Colon (tissue), 2 donors: ENCODE measurements around the gene CPAMD8.

Experiments
- FAIRE-seq: peaks from 2 replicates; lab custom pipeline; 2012; peaks lifted over from hg19 to GRCh38; lab: Jason Lieb, UNC
- donor health status: control.
- donor health status: control.

CPAMD8 gene

DNA sequence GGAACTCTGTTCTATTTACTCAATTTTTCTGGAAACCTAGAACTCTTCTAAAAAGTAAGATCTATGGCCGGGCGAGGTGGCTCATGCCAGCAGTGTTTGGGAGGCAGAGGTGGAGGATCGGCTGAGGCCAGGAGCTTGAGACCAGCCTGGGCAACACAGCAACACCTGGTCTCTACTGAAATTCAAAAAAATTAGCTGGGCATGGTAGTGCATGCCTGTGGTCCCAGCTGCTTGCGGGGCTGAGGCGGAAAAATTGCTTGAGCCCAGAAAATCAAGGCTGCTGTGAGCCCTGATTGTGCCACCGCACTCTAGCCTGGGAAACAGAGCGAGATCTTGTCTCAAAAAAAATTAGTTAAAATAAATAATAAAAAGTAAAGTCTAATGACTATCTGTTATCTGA, 109.2 kb downstream of the CPAMD8 start:
- FAIRE-seq: no peak

DNA sequence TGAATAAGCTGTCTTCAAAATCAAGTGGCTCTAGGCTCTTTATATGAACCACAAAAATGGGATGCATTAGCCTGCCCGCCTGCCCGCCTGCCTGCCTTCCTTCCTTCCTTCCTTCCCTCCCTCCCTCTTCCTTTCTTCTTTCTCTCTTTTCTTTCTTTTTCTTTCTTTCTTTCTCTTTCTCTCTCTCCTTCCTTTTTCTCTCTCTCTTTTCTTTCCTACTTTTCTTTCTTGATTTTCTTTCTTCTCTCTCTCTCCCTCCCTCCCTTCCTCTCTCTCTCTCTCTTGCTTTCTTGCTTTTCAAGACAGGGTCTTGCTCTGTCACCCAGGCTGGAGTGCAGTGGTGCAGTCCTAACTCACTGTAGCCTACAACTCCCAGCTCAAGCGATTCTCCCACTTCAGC, 110.9 kb downstream of the CPAMD8 start:
- FAIRE-seq: no peak

DNA sequence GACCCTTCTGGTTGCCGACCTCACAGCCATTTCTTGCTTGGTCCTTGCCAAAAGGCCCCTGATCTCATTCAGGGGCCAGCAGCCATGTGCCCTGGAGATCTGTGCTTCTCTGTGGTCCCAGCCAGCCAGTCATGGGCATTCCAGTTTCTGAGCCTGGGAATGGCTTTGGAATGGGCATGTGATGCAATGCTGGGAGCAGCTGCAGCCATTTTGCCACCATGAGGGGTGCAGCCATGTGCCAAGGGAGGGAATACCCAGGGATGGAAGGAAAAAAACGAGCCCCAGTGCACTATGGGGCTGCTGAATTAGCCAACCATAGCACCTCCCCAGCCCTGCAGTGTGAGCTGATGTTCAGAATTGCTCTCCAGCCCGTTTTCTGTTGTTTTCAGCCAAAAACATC, 111.5 kb downstream of the CPAMD8 start:
- no peak for FAIRE-seq

DNA sequence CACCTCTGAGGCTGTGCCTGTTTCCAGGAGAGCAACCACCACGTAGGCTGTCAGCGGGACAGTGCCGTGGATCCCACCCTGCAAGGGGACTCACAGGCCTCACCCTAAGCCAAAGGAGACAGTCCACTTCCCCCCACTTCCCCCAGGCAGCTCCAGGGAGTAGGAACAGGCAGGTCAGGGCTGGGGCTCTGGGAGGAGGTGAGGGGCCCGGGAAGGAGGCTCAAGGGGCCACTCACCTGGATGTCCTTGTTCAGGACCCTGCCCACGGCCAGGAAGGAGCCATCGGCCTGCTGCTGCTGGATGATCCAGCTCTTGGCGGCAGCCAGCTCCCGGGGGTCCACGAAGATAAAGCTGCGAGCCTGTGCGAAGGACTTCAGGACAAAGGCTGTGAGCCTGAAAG, 112.2 kb downstream of the CPAMD8 start:
- no peak for FAIRE-seq

DNA sequence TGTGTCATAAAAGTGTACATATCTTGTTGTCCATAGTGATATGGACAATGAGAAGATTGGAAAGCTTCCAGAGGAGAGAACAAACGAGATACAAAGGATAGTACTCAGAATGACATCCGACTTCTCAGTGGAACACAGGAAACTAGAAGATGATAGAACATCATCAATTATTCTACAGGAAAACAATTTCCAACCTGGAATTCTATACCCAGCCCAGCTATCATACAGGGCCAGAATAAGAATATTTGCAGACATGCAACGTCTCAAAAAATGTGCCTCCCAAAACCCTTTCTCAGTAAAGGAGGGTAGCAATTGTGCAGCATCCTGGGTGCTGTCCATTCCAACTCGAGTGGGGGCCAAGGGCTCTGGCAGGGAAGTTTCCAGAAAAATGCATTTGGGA, 113.8 kb downstream of the CPAMD8 start:
- no peak for FAIRE-seq

DNA sequence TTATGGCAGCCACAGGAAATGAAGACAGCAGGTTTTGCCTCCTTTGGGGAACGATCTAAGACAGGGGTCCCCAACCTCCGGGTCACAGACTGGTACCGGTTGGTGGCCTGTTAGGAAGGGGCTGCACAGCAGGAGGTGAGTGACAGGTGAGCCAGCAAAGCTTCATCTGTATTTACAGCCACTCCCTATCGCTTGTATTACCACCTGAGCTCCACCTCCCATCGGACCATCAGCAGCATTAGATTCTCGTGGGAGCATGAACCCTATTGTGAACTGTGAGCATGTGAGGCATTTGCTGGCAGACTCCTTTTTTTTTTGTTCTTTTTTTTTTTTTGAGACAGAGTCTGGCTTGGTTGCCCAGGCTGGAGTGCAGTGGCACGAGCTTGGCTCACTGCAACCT, 115.6 kb downstream of the CPAMD8 start:
- FAIRE-seq: no peak

DNA sequence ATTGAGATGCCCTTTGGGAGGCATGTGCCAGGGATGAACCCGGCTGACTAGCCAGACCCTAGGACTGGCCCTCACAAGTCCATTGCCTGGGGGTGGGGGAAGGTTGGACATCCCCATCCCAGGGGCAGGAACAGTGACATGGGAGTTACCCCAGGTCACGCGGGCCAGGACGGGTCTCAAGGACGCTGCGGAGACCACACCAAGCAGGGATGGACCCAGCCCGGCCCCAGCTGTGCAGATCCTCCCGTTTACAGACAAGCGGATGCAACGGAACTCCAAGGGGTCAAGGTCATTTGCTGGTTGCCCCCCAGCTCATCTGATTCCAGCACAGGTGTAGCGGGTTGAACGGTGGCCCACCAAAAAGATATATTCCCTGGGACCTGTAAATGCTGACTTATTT, 117.9 kb downstream of the CPAMD8 start:
- FAIRE-seq: no peak

DNA sequence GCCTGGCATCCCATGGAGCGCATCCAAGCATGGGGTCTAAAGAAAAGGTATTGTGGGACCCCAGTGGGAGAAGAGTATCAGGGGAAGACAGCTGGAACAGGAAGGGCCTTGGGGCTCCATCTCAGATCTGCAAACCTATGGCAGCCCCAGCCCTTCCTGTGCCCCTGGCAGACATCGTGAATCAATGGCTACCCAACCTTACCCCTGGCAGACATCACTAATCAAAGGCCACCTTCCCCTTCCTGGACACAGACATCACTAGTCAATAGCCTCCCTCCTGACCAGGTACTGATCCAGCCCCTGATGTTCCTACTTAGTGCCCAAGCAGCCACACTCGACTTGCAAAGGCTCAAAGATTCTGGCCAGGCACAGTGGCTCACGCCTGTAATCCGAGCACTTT, 122.0 kb downstream of the CPAMD8 start:
- no peak for FAIRE-seq

DNA sequence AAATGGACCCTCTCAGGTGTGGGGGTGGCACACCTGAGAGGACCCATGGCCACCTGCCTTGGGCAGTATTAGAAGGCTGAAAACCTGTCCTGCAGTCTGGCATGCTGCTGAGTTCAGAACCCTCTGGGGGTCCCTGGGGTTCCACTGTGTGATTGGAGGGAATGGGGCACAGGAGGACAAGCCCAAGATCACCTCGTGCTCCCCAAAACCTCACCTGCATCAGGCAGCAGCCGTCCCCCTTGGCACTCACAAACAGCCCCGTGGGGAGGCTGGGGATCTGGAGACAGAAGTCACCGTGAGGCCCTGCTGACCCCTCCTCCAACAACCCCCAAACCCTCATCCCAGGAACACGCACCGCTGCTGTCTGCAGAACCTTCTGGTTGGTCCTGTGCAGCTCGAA, 123.3 kb downstream of the CPAMD8 start:
- no peak for FAIRE-seq

DNA sequence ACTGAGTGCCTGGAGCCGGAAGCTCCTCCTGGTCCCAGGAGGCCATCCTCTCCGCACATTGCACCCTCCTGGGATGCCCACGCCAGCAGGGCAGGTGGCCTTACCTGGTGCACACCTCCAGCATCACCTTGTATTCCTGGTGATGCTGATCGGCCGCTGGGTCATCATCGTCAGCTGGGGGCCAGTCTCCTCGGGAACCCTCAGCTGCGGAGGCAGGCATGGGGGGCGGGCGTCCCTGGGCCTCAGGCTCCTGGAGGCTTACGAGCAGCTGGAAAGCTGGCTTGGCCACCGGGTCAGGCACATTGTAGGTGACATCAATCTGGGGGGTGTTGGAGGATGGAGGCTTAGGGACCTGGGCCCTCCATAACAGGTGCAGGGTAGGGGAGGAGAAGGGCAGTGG, 124.1 kb downstream of the CPAMD8 start:
- FAIRE-seq: no peak

DNA sequence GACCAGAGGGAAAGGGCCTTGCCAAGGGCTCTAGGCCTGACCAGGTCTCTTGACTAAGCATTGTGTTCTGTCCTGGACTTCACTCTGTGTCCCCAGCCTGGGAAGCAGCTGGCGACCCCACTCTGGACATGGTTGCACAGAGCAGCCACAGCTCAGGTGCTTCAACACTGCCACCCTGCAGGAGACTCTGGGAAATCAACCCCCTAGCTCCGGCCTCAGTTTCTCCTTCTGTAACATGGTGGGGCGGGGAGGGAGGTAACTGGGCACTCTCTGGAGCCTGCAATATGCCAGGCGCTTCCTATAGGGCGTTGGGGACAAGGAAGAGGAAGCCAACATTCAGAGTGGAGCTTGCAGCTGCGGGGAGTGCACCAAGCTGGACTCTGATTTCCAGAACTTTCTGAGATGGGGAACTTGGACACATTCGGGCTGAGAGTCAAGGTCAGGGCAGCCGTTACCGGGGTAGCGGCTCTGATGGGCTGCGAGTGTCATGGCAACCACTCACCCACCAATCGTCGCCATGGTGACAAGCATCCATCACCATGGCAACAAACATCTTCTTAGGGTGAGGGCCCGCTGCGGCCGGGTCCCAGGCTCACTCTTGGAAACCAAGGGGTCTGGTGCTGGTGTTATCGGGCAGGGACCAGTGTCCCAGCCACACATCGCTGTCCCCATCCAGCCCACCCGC, 125.0 kb downstream of the CPAMD8 start:
- no peak for FAIRE-seq

DNA sequence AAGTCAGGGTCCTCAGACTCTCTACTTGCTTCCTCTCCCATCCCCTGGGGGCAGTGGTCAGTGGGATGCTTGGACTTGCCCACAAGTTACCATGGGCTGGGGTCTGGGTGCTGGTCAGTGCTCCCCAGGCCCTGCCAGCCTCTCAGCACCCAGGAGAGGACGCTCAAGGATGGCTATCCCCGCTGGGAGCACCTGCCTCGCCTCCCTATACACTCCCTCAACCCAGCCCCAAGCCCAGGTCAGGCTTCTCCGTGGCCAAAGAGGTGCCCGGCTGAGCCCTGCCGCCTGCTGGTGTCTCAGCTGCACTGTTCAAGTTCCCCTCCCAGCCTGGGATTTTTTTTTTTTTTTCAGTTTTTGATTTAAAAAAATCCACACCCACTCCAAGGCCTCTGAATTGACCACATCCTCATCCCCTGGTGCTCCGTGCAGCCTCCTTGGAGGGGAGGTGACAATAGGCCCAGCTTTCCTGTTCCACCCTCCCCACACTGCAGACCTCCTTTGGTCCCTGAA, 127.0 kb downstream of the CPAMD8 start:
- no peak for FAIRE-seq

DNA sequence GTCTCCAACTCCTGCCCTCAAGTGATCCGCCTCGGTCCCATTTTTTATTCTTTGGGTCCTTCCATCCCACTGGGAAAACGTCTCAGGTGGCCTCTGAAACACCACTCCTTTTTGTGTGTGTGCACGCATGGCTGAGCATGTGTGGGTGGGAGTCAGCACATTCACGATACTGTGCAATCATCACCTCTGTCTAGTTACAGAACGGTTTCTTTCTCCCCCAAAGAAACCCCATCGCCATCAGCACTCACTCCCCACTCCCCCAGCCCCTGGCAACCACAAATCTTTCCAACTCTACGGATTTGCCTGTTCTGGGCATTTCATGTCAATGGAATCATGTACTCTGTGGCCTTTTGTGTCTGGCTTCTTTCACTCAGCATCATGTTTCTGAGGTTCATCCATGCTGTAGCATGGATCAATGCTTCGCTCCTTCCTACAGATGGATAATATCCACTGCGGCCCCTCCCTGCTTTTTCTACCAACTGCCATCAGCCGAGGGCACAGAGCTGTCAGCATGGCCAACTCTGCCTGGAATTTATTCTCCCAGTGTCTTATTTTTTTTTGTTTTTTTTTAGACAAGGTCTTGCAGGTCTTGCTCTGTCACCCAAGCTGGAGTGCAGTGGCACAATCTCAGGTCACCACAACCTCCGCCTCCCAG, 128.1 kb downstream of the CPAMD8 start:
- FAIRE-seq: no peak

DNA sequence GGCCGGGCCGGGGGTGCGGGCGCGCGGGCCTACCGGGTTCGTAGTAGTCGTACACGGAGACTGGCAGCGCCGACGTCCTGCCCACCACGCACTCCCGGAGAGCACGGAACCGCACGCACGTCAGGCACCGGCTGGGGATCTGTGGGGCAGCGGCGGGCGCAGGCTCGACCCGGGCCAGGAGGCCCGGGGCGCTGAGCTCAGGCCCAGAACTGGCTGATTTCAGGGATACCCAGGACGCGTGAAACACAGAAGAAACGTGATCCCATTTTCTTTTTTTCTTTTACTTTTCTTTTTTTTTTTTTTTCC, 128.8 kb downstream of the CPAMD8 start:
- FAIRE-seq: no peak

DNA sequence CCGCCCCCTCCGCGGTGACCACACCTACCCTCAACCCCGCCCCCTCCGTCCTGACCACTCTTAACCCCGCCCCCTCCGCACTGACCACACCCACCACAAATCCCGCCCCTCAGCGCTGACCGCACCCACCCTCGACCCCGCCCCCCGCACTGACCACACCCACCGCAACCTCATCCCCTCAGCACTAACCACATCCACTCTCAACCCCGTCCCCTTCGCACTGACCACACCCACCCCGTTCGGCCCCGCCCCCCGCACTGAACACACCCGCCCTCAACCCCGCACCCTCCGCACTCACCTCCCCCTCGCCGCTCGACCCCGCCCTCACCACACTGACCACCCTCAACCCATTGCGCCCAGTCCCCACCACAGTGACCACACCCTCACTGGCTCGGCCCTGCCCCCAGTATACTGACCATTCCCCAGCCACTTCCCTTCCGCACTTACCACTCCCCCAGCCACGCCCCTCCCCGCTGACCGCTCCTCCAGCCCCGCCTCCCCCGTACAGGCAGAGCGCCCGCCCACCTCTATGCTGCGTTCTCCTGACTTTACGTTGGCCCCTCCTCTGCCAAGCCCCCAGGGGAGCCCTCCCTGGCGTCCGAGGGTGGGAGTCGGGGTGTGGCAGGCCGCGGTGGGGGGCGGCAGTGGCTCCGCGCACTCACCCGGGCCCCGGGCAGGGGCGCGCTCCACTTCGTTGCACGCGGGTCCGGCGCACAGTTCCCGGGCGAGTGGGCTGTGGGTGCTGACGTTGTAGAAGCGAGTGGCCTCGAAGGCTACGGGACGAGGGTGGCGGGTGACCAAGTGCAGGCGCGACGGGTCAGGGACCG, 129.4 kb downstream of the CPAMD8 start:
- FAIRE-seq: no peak

DNA sequence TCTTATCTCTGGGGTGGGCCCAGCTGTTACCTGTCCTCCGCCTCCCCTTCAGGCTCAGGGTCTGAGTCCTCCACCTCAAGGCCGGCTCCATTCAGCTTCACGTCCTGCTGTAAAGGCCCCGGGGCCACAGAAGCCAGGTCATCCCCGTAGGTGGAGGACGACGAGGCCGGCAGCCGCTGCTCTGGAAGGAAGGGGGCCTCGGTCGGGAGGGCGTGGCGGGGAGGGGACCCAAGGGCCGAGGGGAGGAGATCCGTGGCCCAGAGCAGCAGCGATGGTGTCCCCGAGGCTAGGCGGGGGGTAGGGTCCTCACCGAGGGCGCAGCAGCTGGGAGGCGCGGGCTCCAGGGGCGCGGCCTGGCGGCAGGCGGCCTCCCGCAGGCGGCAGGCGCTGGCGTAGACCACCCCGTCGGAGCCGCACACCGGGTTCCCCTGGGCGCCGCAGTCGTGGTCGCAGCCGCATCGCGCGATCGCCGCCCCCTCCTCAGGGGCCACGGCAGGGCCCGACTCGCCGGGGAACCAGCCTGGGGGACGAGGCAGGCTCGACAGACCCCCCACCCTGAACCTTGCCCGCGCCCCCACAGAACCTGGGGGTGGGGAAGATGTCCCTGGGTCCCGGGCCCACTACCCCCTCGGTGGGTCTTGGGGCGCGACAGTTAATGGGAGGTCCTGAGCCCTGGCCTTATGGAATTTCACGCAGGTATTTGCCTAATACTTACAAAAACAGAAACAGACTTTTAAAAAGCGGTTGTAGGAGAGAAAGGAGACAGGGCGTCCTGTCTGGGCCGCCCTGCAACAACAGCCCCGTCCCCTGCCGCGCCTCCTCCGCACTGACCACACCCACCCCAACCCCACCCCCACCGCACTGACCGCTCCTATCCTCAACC, 130.2 kb downstream of the CPAMD8 start:
- no peak for FAIRE-seq

DNA sequence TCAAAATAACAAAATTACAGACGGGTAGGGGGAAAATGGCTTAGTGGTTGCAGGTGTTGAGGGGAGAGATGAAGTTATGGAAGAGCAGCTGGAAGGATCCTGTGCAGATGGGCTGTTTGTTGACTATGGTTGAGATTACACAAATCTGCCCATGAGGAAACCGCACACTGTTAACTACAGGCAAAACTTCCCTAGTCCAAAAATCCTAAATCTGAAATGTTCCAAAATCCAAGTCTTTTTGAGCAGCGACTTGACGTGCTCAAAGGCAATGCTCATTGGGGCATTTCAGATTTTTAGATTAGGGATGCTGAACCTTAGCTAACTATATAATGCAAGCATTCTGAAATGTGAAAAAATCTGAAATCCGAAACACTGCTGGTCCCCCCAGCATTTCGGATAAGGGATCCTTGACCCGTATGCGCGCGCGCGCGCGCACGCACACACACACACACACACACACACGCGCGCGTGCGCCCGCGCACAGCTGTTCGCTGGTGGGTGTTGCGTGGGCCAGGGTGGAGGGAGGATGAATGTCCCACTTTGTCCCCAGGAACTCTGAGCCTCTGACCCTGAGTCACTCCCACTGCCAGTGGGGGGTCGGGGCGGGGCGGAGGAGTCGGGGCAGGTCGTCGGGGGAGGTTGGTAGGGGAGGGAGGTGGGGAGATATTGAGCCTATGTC, 131.0 kb downstream of the CPAMD8 start:
- no peak for FAIRE-seq

DNA sequence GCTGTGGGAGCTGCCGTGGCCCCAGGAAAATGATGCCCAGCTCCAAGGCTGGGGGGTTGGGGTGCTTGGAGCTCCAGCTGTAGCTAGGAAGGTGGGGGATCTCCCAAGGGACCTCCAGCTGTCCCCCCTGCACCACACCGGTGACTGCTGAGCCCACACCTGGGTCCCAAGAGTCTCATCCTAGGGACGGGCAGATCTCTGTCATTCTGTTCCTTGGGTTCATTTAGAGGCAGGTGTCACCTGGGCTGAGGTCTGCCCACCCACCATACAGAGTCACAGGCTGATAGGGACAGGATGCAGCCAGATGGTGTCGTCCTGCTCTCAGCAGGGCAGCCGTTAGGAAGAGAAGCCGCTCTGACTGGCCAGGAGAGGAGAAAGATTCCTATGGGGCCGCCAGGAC, 132.5 kb downstream of the CPAMD8 start:
- no peak for FAIRE-seq

DNA sequence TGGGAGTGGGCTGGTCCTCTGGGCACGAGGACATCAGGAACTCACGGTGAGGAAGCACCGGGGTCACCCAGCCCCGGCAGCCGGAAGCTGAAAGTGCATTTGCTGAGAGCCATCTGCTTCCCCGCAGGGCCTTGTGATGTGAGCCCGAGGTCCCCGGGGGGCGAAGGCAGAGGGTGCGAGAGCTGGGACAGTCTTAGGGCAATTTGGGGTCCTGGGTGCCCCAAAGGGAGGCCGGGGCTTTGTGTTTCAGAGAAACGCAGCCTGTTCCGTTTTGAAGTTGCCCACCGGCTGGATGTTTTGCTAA, 133.0 kb downstream of the CPAMD8 start:
- FAIRE-seq: no peak

DNA sequence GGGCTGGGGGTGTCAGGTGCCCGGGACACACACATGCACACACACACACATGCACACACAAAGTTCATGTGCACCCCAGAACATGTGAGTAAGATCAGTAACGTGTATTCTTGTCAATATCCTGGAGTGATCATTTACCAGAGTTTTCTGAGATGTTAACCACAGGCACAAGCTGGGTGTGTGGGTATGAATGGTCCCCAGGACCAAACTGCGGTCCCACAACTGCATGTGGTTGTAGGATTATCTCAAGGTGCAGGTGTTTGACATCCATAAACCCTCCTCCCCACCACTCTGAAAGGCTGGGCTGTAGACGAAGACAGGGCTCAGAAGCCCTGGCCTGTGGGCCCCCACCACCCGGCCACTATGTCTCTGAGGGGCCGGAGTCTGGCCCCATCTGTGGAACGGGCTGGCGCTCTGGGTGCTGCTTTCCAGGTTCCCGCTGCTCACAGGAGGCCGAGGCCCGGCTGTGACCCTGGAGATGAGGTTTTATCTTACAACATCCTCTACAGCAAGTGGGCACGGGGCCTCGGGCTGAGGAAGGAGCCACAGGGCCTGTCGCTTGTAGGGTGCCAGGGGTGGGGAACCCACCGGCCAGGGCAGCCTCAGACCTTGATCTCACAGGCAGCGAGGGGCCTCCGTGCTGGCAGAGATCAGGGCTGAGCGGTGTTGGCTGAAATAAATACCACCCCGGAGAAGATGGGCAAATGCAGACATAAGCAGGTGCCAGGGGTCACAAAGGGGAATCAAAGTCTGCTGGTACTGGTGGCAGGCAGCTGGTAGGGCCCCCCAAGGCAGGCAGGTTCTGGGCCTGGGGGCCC, 133.5 kb downstream of the CPAMD8 start:
- no peak for FAIRE-seq

DNA sequence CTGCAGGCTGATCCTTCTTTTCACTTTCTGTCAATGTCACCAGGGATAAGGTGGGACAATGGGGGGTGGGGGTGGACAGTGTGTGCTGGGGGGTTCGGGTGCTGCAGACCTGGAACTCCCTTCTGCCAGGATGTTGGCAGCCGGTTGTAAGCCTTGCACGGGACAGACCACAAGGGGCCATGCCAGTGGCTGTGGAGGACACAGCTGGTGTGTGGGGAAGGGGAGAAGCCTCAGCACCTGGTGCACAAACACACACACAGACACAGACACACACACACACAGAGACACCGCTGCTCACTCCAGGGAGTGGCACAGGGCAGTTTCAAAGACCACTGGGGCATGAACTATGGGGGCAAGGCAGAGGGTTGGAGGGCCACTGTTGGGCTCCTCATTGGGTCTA, 134.2 kb downstream of the CPAMD8 start:
- FAIRE-seq: no peak
